Testis (tissue), 3 donors: ENCODE data around the gene HIF3A. TPM values are rescaled to one million over a fixed set of nuclear protein-coding genes. Genes with fewer than 3 reads are reported as not detected.

Experiments
- DNase-seq: peaks from one replicate; pipeline ENCODE4 v3.0.0-alpha.2; 2019
- H3K27ac ChIP-seq, 2 donors: fragments of 200-600 bp; sonication (generic); one replicate each; pipeline ENCODE4 v1.5.1; 2019
- H3K27me3 ChIP-seq: fragments of 200-600 bp; sonication (generic); one replicate; pipeline ENCODE4 v1.5.1; 2019
- H3K36me3 ChIP-seq: fragments of 200-600 bp; sonication (generic); one replicate; pipeline ENCODE4 v1.5.1; 2017; ENCODE audit warnings: low read depth; ENCODE audit errors: missing control alignments
- H3K4me1 ChIP-seq: fragments of 200-600 bp; sonication (generic); one replicate; pipeline ENCODE4 v1.5.1; 2019
- H3K4me3 ChIP-seq, 2 donors: fragments of 200-600 bp; sonication (generic); one replicate each; pipeline ENCODE4 v1.5.1; 2017 to 2019
- H3K9me3 ChIP-seq: fragments of 200-600 bp; sonication (generic); one replicate; pipeline ENCODE4 v1.5.1; 2017
- POLR2A ChIP-seq: fragments of 450-650 bp; IDR thresholded peaks from one replicate; pipeline ENCODE4 v1.6.1; 2017; ENCODE audit warnings: antibody characterized with exemption, mild to moderate bottlenecking, moderate library complexity
- WGBS, 2 donors: methylation state at CpG; one replicate each; pipeline ENCODE4 v1.1.5; 2018; 5-methylcytosine and 5-hydroxymethylcytosine counted together
- intact Hi-C: fragments of 100-400 bp; cut with DNase I; formaldehyde crosslinking; loops from one replicate; pipeline ENCODE4 v1.15.1; 2023; ENCODE audit warnings: low total_unique reads
- polyA plus RNA-seq: library from polyadenylated mRNA; stranded (reverse); fragments of 350-450 nt; fragmentation: Illumina TruSeq; extraction: RNeasy Lipid Tissue Mini Kit (QIAGEN cat#74804); gene quantifications from one replicate; pipeline ENCODE4 v1.2.3, GENCODE V29; 2014; ENCODE audit warnings: low read depth, low replicate concordance; ENCODE audit not compliant: insufficient read depth
- total RNA-seq, 2 donors: library from RNA; depleted of rRNA; stranded (reverse); fragments of >200 nt; gene quantifications; one replicate each; pipeline ENCODE4 v1.2.3, GENCODE V29; 2016
- TF ChIP-seq, protein P1 (sequence below), 3 experiments: fragments of 450-650 bp in 2 of 3; fragments of 200-600 bp in 1 of 3; sonication (generic) in 1 of 3; IDR thresholded peaks; one replicate each; pipeline ENCODE4 v1.5.1; 2016 to 2019; ENCODE audit warnings: antibody characterized with exemption in 3 of 3, mild to moderate bottlenecking in 2 of 3, moderate library complexity in 1 of 3

HIF3A gene
- total and polyA plus RNA-seq, 3 donors from 2014 or later, result 3.8 to 105 (median 82.6) TPM

DNA sequence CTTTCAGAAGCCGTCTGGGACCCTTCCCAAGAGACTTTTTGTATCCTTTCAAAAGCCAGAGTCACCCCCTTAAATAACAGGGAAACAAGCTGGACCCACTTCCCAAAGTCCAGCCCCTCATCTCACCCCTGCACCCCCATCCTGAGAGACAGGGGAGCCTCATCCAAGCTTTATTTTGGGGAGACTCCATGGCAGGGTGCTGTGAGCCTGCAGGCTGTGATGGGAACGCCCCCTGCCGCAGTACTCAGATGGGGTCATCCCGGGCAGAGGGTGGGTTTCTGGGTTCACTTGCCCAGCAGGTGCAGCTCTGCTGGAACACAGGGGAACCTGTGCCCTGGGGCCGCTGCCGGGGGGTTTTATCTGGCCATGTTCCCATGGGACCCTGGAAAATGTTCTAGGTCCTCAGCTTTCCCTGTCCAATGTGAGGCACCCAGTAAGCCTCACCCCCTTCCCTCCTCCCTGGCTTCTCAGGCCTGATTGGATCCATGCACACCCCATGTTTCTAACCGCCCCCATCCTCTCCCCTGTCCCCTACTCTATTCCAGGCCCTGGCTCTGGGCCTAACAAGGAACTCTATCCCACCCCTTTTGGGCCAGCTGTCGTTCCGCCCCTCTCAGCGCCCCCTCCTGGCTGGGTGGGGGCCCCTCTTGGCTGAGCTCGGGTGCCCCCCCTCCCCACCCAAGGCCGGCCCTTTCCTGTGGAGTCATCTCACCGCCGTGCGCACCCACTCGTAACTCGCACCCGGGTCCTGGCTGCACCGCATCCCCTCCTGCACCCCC lies 1.0 kb downstream of the HIF3A start:
- Histone ChIP-seq H3K4me1 (peaks cover 37% of the 10 kb centered on the region), H3K27me3 (no peaks in the 10 kb centered on the region), H3K9me3 (no peaks in the 10 kb centered on the region), H3K36me3 (no peaks in the 10 kb centered on the region), H3K27ac (peak overlapping the region; percentile 89 to 90), H3K4me3 (peak overlapping the region; percentile 56 to 68)
- intact Hi-C loops, result no loop called here
- TF ChIP-seq, protein P1, sequence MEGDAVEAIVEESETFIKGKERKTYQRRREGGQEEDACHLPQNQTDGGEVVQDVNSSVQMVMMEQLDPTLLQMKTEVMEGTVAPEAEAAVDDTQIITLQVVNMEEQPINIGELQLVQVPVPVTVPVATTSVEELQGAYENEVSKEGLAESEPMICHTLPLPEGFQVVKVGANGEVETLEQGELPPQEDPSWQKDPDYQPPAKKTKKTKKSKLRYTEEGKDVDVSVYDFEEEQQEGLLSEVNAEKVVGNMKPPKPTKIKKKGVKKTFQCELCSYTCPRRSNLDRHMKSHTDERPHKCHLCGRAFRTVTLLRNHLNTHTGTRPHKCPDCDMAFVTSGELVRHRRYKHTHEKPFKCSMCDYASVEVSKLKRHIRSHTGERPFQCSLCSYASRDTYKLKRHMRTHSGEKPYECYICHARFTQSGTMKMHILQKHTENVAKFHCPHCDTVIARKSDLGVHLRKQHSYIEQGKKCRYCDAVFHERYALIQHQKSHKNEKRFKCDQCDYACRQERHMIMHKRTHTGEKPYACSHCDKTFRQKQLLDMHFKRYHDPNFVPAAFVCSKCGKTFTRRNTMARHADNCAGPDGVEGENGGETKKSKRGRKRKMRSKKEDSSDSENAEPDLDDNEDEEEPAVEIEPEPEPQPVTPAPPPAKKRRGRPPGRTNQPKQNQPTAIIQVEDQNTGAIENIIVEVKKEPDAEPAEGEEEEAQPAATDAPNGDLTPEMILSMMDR (IDR thresholded peaks at IDR 0.05), result peak; percentile 6 to 16 (median 8)
- no peak for TF ChIP-seq POLR2A
- 31 to 36% methylated on average over 8 to 18 of the region's 19 CpGs for WGBS, 2 donors
- peak; percentile 79 for DNase-seq

DNA sequence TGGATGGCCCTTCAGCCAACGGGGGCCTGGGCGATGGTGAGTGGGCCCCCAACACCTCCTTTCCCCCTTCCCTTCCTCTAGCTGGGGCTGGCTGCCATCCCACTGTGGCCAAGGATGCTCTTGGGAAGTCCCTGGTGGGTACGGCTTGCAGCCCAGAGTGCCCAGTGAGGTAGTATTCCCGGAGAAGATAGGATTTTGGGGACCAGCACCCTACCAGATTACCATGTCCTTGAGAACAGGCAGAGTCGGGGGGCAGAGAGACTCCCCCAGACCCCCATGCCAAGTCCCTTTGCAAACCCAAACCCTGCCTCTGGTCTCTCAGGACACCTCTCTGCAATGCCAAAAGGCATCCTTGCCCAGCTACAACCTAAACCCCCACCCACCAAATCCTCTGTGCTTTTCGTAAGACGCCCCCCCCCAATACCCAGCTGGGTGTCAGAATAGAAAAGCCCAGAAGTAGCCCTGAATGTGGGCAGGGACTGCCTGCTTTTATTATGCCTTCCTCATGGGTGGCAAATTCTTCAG lies 1.7 kb downstream of the HIF3A start:
- peak overlapping the region; percentile 89 to 90 for H3K27ac ChIP-seq
- no peak for TF ChIP-seq POLR2A
- TF ChIP-seq, protein P1 (IDR thresholded peaks at IDR 0.05), result peak in 1 of 3 experiments; percentile 0
- H3K4me3 ChIP-seq, result peak overlapping the region; percentile 56 to 68
- no peak for DNase-seq
- WGBS, 2 donors, result 26 to 36% methylated on average over 4 to 7 of the region's 7 CpGs
- H3K4me1 ChIP-seq, result peaks cover 42% of the 10 kb centered on the region
- H3K9me3 ChIP-seq, result no peaks in the 10 kb centered on the region
- no peaks in the 10 kb centered on the region for H3K36me3 ChIP-seq
- H3K27me3 ChIP-seq, result no peaks in the 10 kb centered on the region
- intact Hi-C loops, result no loop called here

DNA sequence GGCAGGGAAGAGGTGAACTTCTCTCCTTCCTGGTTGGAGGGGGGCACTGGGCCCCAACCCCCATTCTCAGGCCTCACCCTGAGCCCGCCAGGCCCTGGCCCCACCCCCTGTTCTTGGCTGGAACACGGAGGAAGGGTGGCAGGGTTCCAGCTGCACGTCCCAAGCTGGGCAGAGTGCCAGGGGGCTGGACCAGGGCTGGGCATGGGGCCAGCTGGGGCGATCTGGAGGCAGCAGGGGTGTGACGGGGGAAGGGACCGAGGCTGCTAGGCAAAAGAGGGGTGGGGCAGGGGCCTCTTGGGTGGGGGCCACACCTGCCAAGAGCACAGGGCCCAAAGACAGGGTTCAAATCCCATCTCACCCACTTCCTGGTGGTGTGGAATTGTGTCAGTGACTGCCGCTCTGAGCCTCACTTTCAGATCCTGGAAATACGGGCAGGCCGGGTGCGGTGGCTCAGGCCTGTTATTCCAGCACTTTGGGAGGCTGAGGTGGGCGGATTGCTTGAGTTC lies 2.2 kb downstream of the HIF3A start:
- 30 to 35% methylated on average over 9 to 11 of the region's 11 CpGs for WGBS, 2 donors
- peak; percentile 94 for DNase-seq
- TF ChIP-seq, protein P1 (IDR thresholded peaks at IDR 0.05), result no peak
- TF ChIP-seq POLR2A, result no peak
- intact Hi-C loops, result no loop called here
- H3K27ac ChIP-seq, result peak overlapping the region; percentile 89 to 90
- no peaks in the 10 kb centered on the region for H3K27me3 ChIP-seq
- peaks cover 42% of the 10 kb centered on the region for H3K4me1 ChIP-seq
- H3K9me3 ChIP-seq, result no peaks in the 10 kb centered on the region
- H3K36me3 ChIP-seq, result no peaks in the 10 kb centered on the region
- peak overlapping the region; percentile 56 to 68 for H3K4me3 ChIP-seq

DNA sequence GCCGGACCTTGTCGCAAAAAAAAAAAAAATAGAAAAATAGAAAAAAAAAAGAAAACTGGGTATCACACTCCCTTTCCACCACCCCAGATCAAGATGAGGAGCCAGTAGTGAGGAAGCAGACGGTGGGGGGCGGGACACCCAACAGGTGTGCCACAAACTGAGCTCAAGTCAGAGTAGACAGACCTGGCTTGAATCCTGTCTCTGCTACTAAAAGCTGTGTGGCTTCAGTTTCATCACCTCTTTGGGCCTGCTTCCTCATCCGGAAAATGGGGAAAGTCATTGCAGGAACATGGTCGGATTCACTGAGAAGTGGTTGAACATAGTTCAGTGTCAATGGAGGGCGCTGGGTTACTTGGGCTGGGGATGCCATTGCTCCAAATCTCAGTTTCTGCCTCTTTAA lies 2.9 kb downstream of the HIF3A start:
- Histone ChIP-seq H3K4me1 (peaks cover 42% of the 10 kb centered on the region), H3K27ac (peak overlapping the region; percentile 89 to 90), H3K9me3 (no peaks in the 10 kb centered on the region), H3K4me3 (peak overlapping the region; percentile 56 to 68), H3K27me3 (no peaks in the 10 kb centered on the region), H3K36me3 (no peaks in the 10 kb centered on the region)
- 61% methylated on average over 7 of the region's 7 CpGs for whole genome bisulfite sequencing, 2 donors
- TF ChIP-seq POLR2A, result no peak
- TF ChIP-seq, protein P1 (IDR thresholded peaks at IDR 0.05), result no peak
- no peak for DNase-seq
- intact Hi-C loops, result no loop called here
